Measurements from ENCODE around the gene NDST4.

NDST4 gene

GRCh38 chr4:115058533-115058932 lies 54.9 kb downstream of the NDST4 start:
- H3K9me3 ChIP-seq (ENCODE audit: insufficient read depth, low read length) = no peaks in the 10 kb centered on the region
- no peaks in the 10 kb centered on the region for H3K27me3 ChIP-seq (ENCODE audit: insufficient read depth, insufficient read length)
- H3K4me1 ChIP-seq (ENCODE audit: insufficient read depth, insufficient read length) = no peaks in the 10 kb centered on the region
- no peak overlapping the region for H3K4me3 ChIP-seq (ENCODE audit: insufficient read length, low read depth)
- H3K9ac ChIP-seq (ENCODE audit: insufficient read length, low read depth) = no peak overlapping the region
- no peaks in the 10 kb centered on the region for H3K36me3 ChIP-seq (ENCODE audit: insufficient read depth, insufficient read length, low read length)
- no peak for TF ChIP-seq SUZ12 (IDR thresholded peaks at IDR 0.05; ENCODE audit: extremely low read depth, insufficient read depth, insufficient read length)
- no peak for TF ChIP-seq YY1 (IDR thresholded peaks at IDR 0.05; ENCODE audit: insufficient read depth, insufficient read length)
- no peak for TF ChIP-seq ZNF274 (IDR thresholded peaks at IDR 0.05; ENCODE audit: low read depth, low read length)
- no peak for DNase-seq (ENCODE audit: low read depth, low spot score)

- Histone ChIP-seq H3K9ac (ENCODE audit: insufficient read length, low read depth) (no peak overlapping the region), H3K4me1 (ENCODE audit: insufficient read depth, insufficient read length) (no peaks in the 10 kb centered on the region), H3K36me3 (ENCODE audit: insufficient read depth, insufficient read length, low read length) (no peaks in the 10 kb centered on the region), H3K27me3 (ENCODE audit: insufficient read depth, insufficient read length) (no peaks in the 10 kb centered on the region), H3K9me3 (ENCODE audit: insufficient read depth, low read length) (no peaks in the 10 kb centered on the region), H3K4me3 (ENCODE audit: insufficient read length, low read depth) (no peak overlapping the region)
- no peak for TF ChIP-seq YY1 (IDR thresholded peaks at IDR 0.05; ENCODE audit: insufficient read depth, insufficient read length)
- DNase-seq (ENCODE audit: low read depth, low spot score) = no peak
These were observed 58.6 kb downstream of the NDST4 start for GRCh38 chr4:115054836-115055235.

- no peak overlapping the region for H3K9ac ChIP-seq (ENCODE audit: insufficient read length, low read depth)
- no peak overlapping the region for H3K4me3 ChIP-seq (ENCODE audit: insufficient read length, low read depth)
- H3K9me3 ChIP-seq (ENCODE audit: insufficient read depth, low read length) = no peaks in the 10 kb centered on the region
- no peaks in the 10 kb centered on the region for H3K36me3 ChIP-seq (ENCODE audit: insufficient read depth, insufficient read length, low read length)
- DNase-seq (ENCODE audit: low read depth, low spot score) = no peak
- H3K4me1 ChIP-seq (ENCODE audit: insufficient read depth, insufficient read length) = no peaks in the 10 kb centered on the region
- TF ChIP-seq ZNF274 (IDR thresholded peaks at IDR 0.05; ENCODE audit: low read depth, low read length) = no peak
- no peaks in the 10 kb centered on the region for H3K27me3 ChIP-seq (ENCODE audit: insufficient read depth, insufficient read length)
These were observed 60.1 kb downstream of the NDST4 start for GRCh38 chr4:115053313-115053712.

GRCh38 chr4:115042496-115042895 lies 70.9 kb downstream of the NDST4 start:
- no peak for DNase-seq (ENCODE audit: low read depth, low spot score)
- no peak overlapping the region for H3K9ac ChIP-seq (ENCODE audit: insufficient read length, low read depth)
- no peaks in the 10 kb centered on the region for H3K9me3 ChIP-seq (ENCODE audit: insufficient read depth, low read length)
- no peaks in the 10 kb centered on the region for H3K27me3 ChIP-seq (ENCODE audit: insufficient read depth, insufficient read length)
- H3K36me3 ChIP-seq (ENCODE audit: insufficient read depth, insufficient read length, low read length) = no peaks in the 10 kb centered on the region
- no peak overlapping the region for H3K4me3 ChIP-seq (ENCODE audit: insufficient read length, low read depth)
- TF ChIP-seq SUZ12 (IDR thresholded peaks at IDR 0.05; ENCODE audit: extremely low read depth, insufficient read depth, insufficient read length) (no peak), YY1 (IDR thresholded peaks at IDR 0.05; ENCODE audit: insufficient read depth, insufficient read length) (no peak), ZNF274 (IDR thresholded peaks at IDR 0.05; ENCODE audit: low read depth, low read length) (no peak)
- no peaks in the 10 kb centered on the region for H3K4me1 ChIP-seq (ENCODE audit: insufficient read depth, insufficient read length)

- no peak for DNase-seq (ENCODE audit: low read depth, low spot score)
- no peaks in the 10 kb centered on the region for H3K9me3 ChIP-seq (ENCODE audit: insufficient read depth, low read length)
- TF ChIP-seq ZNF274 (IDR thresholded peaks at IDR 0.05; ENCODE audit: low read depth, low read length) (no peak), SUZ12 (IDR thresholded peaks at IDR 0.05; ENCODE audit: extremely low read depth, insufficient read depth, insufficient read length) (no peak), YY1 (IDR thresholded peaks at IDR 0.05; ENCODE audit: insufficient read depth, insufficient read length) (no peak)
- H3K4me3 ChIP-seq (ENCODE audit: insufficient read length, low read depth) = no peak overlapping the region
- H3K36me3 ChIP-seq (ENCODE audit: insufficient read depth, insufficient read length, low read length) = no peaks in the 10 kb centered on the region
- H3K4me1 ChIP-seq (ENCODE audit: insufficient read depth, insufficient read length) = no peaks in the 10 kb centered on the region
- no peaks in the 10 kb centered on the region for H3K27me3 ChIP-seq (ENCODE audit: insufficient read depth, insufficient read length)
- H3K9ac ChIP-seq (ENCODE audit: insufficient read length, low read depth) = no peak overlapping the region
These were observed 83.1 kb downstream of the NDST4 start for GRCh38 chr4:115030281-115030680.

GRCh38 chr4:115028682-115029410 lies 84.6 kb downstream of the NDST4 start:
- no peak for TF ChIP-seq SUZ12 (IDR thresholded peaks at IDR 0.05; ENCODE audit: extremely low read depth, insufficient read depth, insufficient read length)
- no peak for TF ChIP-seq ZNF274 (IDR thresholded peaks at IDR 0.05; ENCODE audit: low read depth, low read length)
- TF ChIP-seq YY1 (IDR thresholded peaks at IDR 0.05; ENCODE audit: insufficient read depth, insufficient read length) = no peak
- H3K27me3 ChIP-seq (ENCODE audit: insufficient read depth, insufficient read length) = no peaks in the 10 kb centered on the region
- H3K4me1 ChIP-seq (ENCODE audit: insufficient read depth, insufficient read length) = no peaks in the 10 kb centered on the region
- H3K9ac ChIP-seq (ENCODE audit: insufficient read length, low read depth) = no peak overlapping the region
- DNase-seq (ENCODE audit: low read depth, low spot score) = no peak
- H3K9me3 ChIP-seq (ENCODE audit: insufficient read depth, low read length) = no peaks in the 10 kb centered on the region
- no peaks in the 10 kb centered on the region for H3K36me3 ChIP-seq (ENCODE audit: insufficient read depth, insufficient read length, low read length)
- no peak overlapping the region for H3K4me3 ChIP-seq (ENCODE audit: insufficient read length, low read depth)

GRCh38 chr4:114999880-115000279 lies 113.5 kb downstream of the NDST4 start:
- Histone ChIP-seq H3K36me3 (ENCODE audit: insufficient read depth, insufficient read length, low read length) (no peaks in the 10 kb centered on the region), H3K9ac (ENCODE audit: insufficient read length, low read depth) (no peak overlapping the region), H3K27me3 (ENCODE audit: insufficient read depth, insufficient read length) (no peaks in the 10 kb centered on the region), H3K4me1 (ENCODE audit: insufficient read depth, insufficient read length) (no peaks in the 10 kb centered on the region), H3K4me3 (ENCODE audit: insufficient read length, low read depth) (no peak overlapping the region), H3K9me3 (ENCODE audit: insufficient read depth, low read length) (no peaks in the 10 kb centered on the region)
- no peak for DNase-seq (ENCODE audit: low read depth, low spot score)
- TF ChIP-seq SUZ12 (IDR thresholded peaks at IDR 0.05; ENCODE audit: extremely low read depth, insufficient read depth, insufficient read length) = no peak
- no peak for TF ChIP-seq ZNF274 (IDR thresholded peaks at IDR 0.05; ENCODE audit: low read depth, low read length)
- TF ChIP-seq YY1 (IDR thresholded peaks at IDR 0.05; ENCODE audit: insufficient read depth, insufficient read length) = no peak
